Heart left ventricle (tissue), 13 donors: ENCODE measurements around the gene SZT2.

ENCODE experiments used
- CTCF ChIP-seq, 12 donors: fragments of 200-600 bp; sonication (generic) in 4 of 12; IDR thresholded peaks; one replicate each; pipeline versions ENCODE4 v1.5.0 to v1.8.0; 2018 to 2022; ENCODE audit warnings: antibody characterized with exemption in 12 of 12, mild to moderate bottlenecking in 5 of 12
- POLR2A ChIP-seq, 2 donors: fragments of 450-650 bp; IDR thresholded peaks; one replicate each; pipeline ENCODE4 v1.6.1; 2017; ENCODE audit warnings: antibody characterized with exemption in 2 of 2, mild to moderate bottlenecking in 2 of 2, moderate library complexity in 2 of 2
- donor health status: ischemic (EF 13 %, LVEDD 7.1; RV severe dilation, severe dysfunction).
- donor health status: DM: no; HTN: yes; CAD: no.
- donor health status: DM: no; HTN: no; CAD: no.
- donor health status: ischemic (EF 25% LVEDD 6.9; RV normal size, moderate dysfunction).
- donor health status: ischemic (EF 25% LVEDD 5.7; RV mildly dilated, moderate dysfunction).
- donor health status: ischemic (EF 35%, LVEDD 5.7; RV mildly dilated, moderate dysfunction).
- donor health status: nonischemic (EF 11% LVEDD 7.7; RV severe dilation, severe dysfunction).
- donor health status: DM: yes; HTN: yes; CAD: no.
- donor health status: PGD.
- donor health status: ischemic (EF 29% LVEDD 5.4; RV normal size, mild dysfunction).
- donor health status: nonischemic (EF 23%, LVEDD 6.1; RV moderate dilation, normal function).

- TF ChIP-seq CTCF (IDR thresholded peaks at IDR 0.05) (no peak), POLR2A (IDR thresholded peaks at IDR 0.05) (no peak)
These were observed 31.2 kb downstream of the SZT2 start for GRCh38 chr1:43420874-43421273.
